ENCODE results near the gene CEACAM16.

- TF ChIP-seq CTCF (IDR thresholded peaks at IDR 0.05 in 4 of 5, conservative IDR thresholded peaks at IDR 0.05 in 1 of 5): no peak
- no peak for TF ChIP-seq POLR2A (IDR thresholded peaks at IDR 0.05)
Measured at GRCh38 chr19:44738136-44738535, 39.2 kb downstream of the CEACAM16 start.
